K562 (cell line): Measurements from ENCODE around the gene BCL11A. TPM values are rescaled to one million over a fixed set of nuclear protein-coding genes. Genes with fewer than 3 reads are reported as not detected.

Experiments used
- ATAC-seq: fragments of 200-7000 bp; cut with Tn5 transposase; 3 replicates; pipeline ENCODE4 v1.9.1; 2020; ENCODE audit warnings: moderate library complexity
- BruUV-seq: library from RNA; stranded (reverse); fragments of 400-500 nt; replicated peaks from 2 replicates; lab custom pipeline; 2021; lab: Mats Ljungman, UMichigan
- CTCF ChIA-PET: fragments of 300-600 bp; formaldehyde crosslinking; extraction: SDS; loops from one replicate; lab custom pipeline; 2021; ENCODE audit warnings: low intra/inter-chr PET ratio; lab: Yijun Ruan, JAX
- POLR2A ChIA-PET: fragments of 300-600, 350-650 bp; sonication (Branson Sonifier 250); formaldehyde crosslinking; extraction: SDS; loops from one replicate; lab custom pipeline; 2021; ENCODE audit warnings: antibody characterized with exemption, inconsistent platforms; lab: Yijun Ruan, JAX
- DNase-seq, 4 experiments: peaks; one replicate each; pipeline versions ENCODE4 v3.0.0 to v3.0.0-alpha.2; 2011 to 2018; ENCODE audit warnings: low spot score in 3 of 4, mixed read lengths in 3 of 4; ENCODE audit errors: extremely low read depth in 1 of 4
- FAIRE-seq: peaks from 2 replicates; lab custom pipeline; 2011; peaks lifted over from hg19 to GRCh38; lab: Jason Lieb, UNC
- H2AFZ ChIP-seq: 2 replicates; pipeline ENCODE4 v1.6.0; 2011; ENCODE audit warnings: low read depth, low read length, control low read depth, inconsistent platforms
- H3K27ac ChIP-seq: fragments of 200-600 bp; 3 replicates; pipeline ENCODE4 v1.8.0; 2011; ENCODE audit warnings: low read depth, mild to moderate bottlenecking, control low read depth, inconsistent platforms, low read length, moderate library complexity, mixed read lengths; ENCODE audit errors: extremely low read depth
- H3K27me3 ChIP-seq, 2 experiments: fragments of 300-600 bp in 1 of 2; 2 replicates in 1 of 2; 3 replicates in 1 of 2; pipeline versions ENCODE4 v1.6.0 to v1.8.0; 2011; ENCODE audit warnings: inconsistent platforms in 2 of 2, low read length in 2 of 2, mild to moderate bottlenecking in 1 of 2, mixed read lengths in 1 of 2, moderate library complexity in 1 of 2; ENCODE audit not compliant: control insufficient read depth in 2 of 2, insufficient read depth in 2 of 2
- H3K36me3 ChIP-seq: fragments of 300-600 bp; 3 replicates; pipeline ENCODE4 v1.8.0; 2011; ENCODE audit warnings: mild to moderate bottlenecking, low read length, inconsistent platforms; ENCODE audit not compliant: control insufficient read depth, insufficient read depth
- H3K4me1 ChIP-seq, 2 experiments: fragments of 200-600 bp in 1 of 2; replicated peaks in 1 of 2; 2 replicates in 1 of 2; 3 replicates in 1 of 2; pipeline versions ENCODE4 v1.5.1 to v1.8.0; 2011; ENCODE audit warnings: inconsistent platforms in 2 of 2, low read length in 2 of 2, mild to moderate bottlenecking in 1 of 2, mixed read lengths in 1 of 2, moderate library complexity in 1 of 2; ENCODE audit not compliant: control insufficient read depth in 2 of 2, insufficient read depth in 2 of 2
- H3K4me2 ChIP-seq: 2 replicates; pipeline ENCODE4 v1.6.1; 2011; ENCODE audit warnings: low read length, control low read depth, inconsistent platforms, mixed read lengths; ENCODE audit not compliant: insufficient read depth
- H3K4me3 ChIP-seq: fragments of 200-600 bp; sonication (generic), shearing (Covaris generic); 2 replicates; pipeline ENCODE4 v1.5.1; 2016; ENCODE audit warnings: control low read depth, inconsistent platforms
- H3K79me2 ChIP-seq: fragments of 200-600 bp; 3 replicates; pipeline ENCODE4 v1.8.0; 2011; ENCODE audit warnings: low read length, inconsistent platforms; ENCODE audit not compliant: control insufficient read depth, insufficient read depth
- H3K9ac ChIP-seq, 2 experiments: 2 replicates each; pipeline versions ENCODE4 v1.6.0 to v1.6.1; 2011; ENCODE audit warnings: low read depth in 2 of 2, low read length in 2 of 2, control low read depth in 1 of 2, inconsistent platforms in 1 of 2, mild to moderate bottlenecking in 1 of 2, mixed read lengths in 1 of 2; ENCODE audit not compliant: insufficient read depth in 1 of 2
- H3K9me1 ChIP-seq: one replicate; pipeline ENCODE4 v1.6.0; 2011; ENCODE audit warnings: inconsistent platforms, mild to moderate bottlenecking, low read length, moderate library complexity; ENCODE audit not compliant: control insufficient read depth, insufficient read depth
- H3K9me3 ChIP-seq: replicated peaks from 2 replicates; pipeline ENCODE4 v1.5.1; 2011; ENCODE audit warnings: low read depth, low read length, inconsistent platforms; ENCODE audit not compliant: control insufficient read depth, insufficient read depth
- H4K20me1 ChIP-seq: replicated peaks from 2 replicates; pipeline ENCODE4 v1.6.1; 2011; ENCODE audit warnings: low read length, inconsistent platforms, mixed read lengths; ENCODE audit not compliant: control insufficient read depth, insufficient read depth
- ATF1 ChIP-seq, 2 experiments: fragments of 450-650 bp in 1 of 2; IDR thresholded peaks; 2 replicates each; pipeline ENCODE4 v1.6.1; 2016; ENCODE audit warnings: missing compliant biosample characterization in 1 of 2, missing genetic modification characterization in 1 of 2
- CHD2 ChIP-seq: IDR thresholded peaks from 2 replicates; pipeline ENCODE4 v1.6.1; 2011; ENCODE audit warnings: low read depth, low read length
- ESRRB ChIP-seq: fragments of 250-450 bp; sonication (Bioruptor Pico); IDR thresholded peaks from 2 replicates; pipeline ENCODE4 v1.5.0; 2020; ENCODE audit warnings: mild to moderate bottlenecking, moderate library complexity, borderline replicate concordance
- SPI1 ChIP-seq: IDR thresholded peaks from 2 replicates; pipeline ENCODE4 v1.6.1; 2011; ENCODE audit warnings: low read depth, low read length, control low read depth, borderline replicate concordance
- ZNF668 ChIP-seq: fragments of 250-450 bp; sonication (Bioruptor Pico); IDR thresholded peaks from 2 replicates; pipeline ENCODE4 v1.8.0; 2022; ENCODE audit warnings: mild to moderate bottlenecking, inconsistent platforms
- WGBS: fragments of 100-300 bp; shearing (Covaris generic); methylation state at CpG from one replicate; pipeline ENCODE4 v1.1.6; 2016; ENCODE audit warnings: low coverage, mixed read lengths; ENCODE audit not compliant: insufficient coverage; ENCODE audit errors: missing lambda C conversion rate; 5-methylcytosine and 5-hydroxymethylcytosine counted together
- in situ Hi-C: fragments of 300-500 bp; cut with MboI; formaldehyde crosslinking; loops from 4 replicates; pipeline ENCODE4 v1.15.0; 2018; ENCODE audit warnings: inconsistent platforms, mixed read lengths
- intact Hi-C: fragments of 100-400 bp; cut with micrococcal nuclease; formaldehyde crosslinking; loops from 2 replicates; pipeline ENCODE4 v1.14.2; 2022
- polyA plus RNA-seq, 8 experiments: library from polyadenylated mRNA; depleted of rRNA in 4 of 8; stranded (reverse) in 5 of 8; unstranded in 3 of 8; fragments of >200 nt; fragmentation: Nextera tagmentation in 2 of 8; fragmentation: Illumina TruSeq in 1 of 8; extraction: Ambion mirVana in 2 of 8; extraction: Trizol in 1 of 8; gene quantifications; 2 replicates each; pipeline versions ENCODE4 v1.2.1 to v1.2.3, GENCODE V29; 2011 to 2014; ENCODE audit warnings: inconsistent platforms in 1 of 8, missing spikeins in 1 of 8
- total RNA-seq, 7 experiments: library from RNA; depleted of rRNA in 6 of 7; stranded (reverse); fragments of >200 nt in 6 of 7; fragmentation: Illumina TruSeq in 2 of 7; extraction: Trizol in 2 of 7; gene quantifications; 2 replicates each; pipeline versions ENCODE4 v1.2.1 to v1.2.3, GENCODE V29; 2011 to 2021; ENCODE audit warnings: low replicate concordance in 1 of 7
- TF ChIP-seq, protein P1 (sequence below): sonication (generic); formaldehyde crosslinking; IDR thresholded peaks from 2 replicates; pipeline ENCODE4 v1.8.1; 2023; ENCODE audit warnings: mild to moderate bottlenecking, missing genetic modification reagents
- TF ChIP-seq, protein P2 (sequence below), 3 experiments: IDR thresholded peaks in 2 of 3; conservative IDR thresholded peaks in 1 of 3; 2 replicates each; pipeline ENCODE4 v1.5.1; 2011 to 2012; ENCODE audit warnings: low read length in 3 of 3, mild to moderate bottlenecking in 3 of 3, control low read depth in 2 of 3, improper control_type of control experiment in 1 of 3, inconsistent platforms in 1 of 3, low read depth in 1 of 3, mixed read lengths in 1 of 3, moderate library complexity in 1 of 3; ENCODE audit not compliant: insufficient read depth in 2 of 3
- TF ChIP-seq, protein P3 (sequence below): fragments of 450-650 bp; IDR thresholded peaks from 2 replicates; pipeline ENCODE4 v1.6.1; 2016; ENCODE audit warnings: missing biosample characterization, missing genetic modification characterization

BCL11A gene
- total and polyA plus RNA-seq, 9 of the 15 experiments (the other 6 are each of a cell fraction or from before 2014, with no cell fraction given): 0.13 TPM; not detected in 8

DNA sequence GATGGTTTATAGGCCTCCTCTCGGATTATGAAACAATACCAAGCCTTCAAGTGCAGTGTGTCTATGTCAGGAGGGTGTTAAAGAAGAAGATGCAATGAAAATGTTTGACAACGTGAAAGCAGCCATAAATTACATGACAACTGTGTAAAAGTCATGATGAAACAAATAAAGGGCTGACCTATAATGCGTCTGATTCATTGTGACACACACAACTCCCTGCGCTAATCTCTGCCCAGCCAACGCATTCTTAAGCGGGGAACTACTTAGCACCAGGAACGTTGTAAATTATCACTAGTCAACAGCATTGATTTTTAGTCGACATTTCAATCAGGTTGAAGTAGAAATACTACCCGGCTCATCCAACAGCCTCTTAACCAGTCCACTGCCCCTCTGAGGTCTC is 26.8 kb downstream of the BCL11A start (continued):
- TF ChIP-seq, protein P1, sequence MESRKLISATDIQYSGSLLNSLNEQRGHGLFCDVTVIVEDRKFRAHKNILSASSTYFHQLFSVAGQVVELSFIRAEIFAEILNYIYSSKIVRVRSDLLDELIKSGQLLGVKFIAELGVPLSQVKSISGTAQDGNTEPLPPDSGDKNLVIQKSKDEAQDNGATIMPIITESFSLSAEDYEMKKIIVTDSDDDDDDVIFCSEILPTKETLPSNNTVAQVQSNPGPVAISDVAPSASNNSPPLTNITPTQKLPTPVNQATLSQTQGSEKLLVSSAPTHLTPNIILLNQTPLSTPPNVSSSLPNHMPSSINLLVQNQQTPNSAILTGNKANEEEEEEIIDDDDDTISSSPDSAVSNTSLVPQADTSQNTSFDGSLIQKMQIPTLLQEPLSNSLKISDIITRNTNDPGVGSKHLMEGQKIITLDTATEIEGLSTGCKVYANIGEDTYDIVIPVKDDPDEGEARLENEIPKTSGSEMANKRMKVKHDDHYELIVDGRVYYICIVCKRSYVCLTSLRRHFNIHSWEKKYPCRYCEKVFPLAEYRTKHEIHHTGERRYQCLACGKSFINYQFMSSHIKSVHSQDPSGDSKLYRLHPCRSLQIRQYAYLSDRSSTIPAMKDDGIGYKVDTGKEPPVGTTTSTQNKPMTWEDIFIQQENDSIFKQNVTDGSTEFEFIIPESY (CRISPR knock-in tag): no peak
- TF ChIP-seq ZNF668 (CRISPR knock-in tag) (no peak), CHD2 (no peak), ESRRB (no peak), ATF1 (CRISPR knock-in tag; IDR thresholded peaks at IDR 0.05) (no peak), ATF1 (tag; IDR thresholded peaks at IDR 0.05) (no peak), SPI1 (no peak)
- TF ChIP-seq, protein P2, sequence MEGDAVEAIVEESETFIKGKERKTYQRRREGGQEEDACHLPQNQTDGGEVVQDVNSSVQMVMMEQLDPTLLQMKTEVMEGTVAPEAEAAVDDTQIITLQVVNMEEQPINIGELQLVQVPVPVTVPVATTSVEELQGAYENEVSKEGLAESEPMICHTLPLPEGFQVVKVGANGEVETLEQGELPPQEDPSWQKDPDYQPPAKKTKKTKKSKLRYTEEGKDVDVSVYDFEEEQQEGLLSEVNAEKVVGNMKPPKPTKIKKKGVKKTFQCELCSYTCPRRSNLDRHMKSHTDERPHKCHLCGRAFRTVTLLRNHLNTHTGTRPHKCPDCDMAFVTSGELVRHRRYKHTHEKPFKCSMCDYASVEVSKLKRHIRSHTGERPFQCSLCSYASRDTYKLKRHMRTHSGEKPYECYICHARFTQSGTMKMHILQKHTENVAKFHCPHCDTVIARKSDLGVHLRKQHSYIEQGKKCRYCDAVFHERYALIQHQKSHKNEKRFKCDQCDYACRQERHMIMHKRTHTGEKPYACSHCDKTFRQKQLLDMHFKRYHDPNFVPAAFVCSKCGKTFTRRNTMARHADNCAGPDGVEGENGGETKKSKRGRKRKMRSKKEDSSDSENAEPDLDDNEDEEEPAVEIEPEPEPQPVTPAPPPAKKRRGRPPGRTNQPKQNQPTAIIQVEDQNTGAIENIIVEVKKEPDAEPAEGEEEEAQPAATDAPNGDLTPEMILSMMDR (IDR thresholded peaks at IDR 0.05 in 2 of 3, conservative IDR thresholded peaks at IDR 0.05 in 1 of 3; ENCODE audit: insufficient read depth in 2 of 3, low read depth in 1 of 3, low read length in 3 of 3): no peak
- TF ChIP-seq, all 486 proteins: peak for 0

GRCh38 chr2:60525899-60526298 is 27.6 kb downstream of the BCL11A start:
- no peak for DNase-seq
- ATAC-seq: no peak
- Histone ChIP-seq H2AFZ (no peak overlapping the region), H3K79me2 (no peaks in the 10 kb centered on the region), H3K4me2 (no peak overlapping the region), H3K9me3 (no peaks in the 10 kb centered on the region), H4K20me1 (no peaks in the 10 kb centered on the region), H3K9ac (no peak overlapping the region), H3K36me3 (no peaks in the 10 kb centered on the region), H3K9me1 (no peaks in the 10 kb centered on the region), H3K27ac (no peak overlapping the region), H3K4me3 (no peak overlapping the region), H3K27me3 (peaks cover 3 to 40% of the 10 kb centered on the region in 2 experiments; a peak in 3 of 5 replicates), H3K4me1 (no peaks in the 10 kb centered on the region)
- ChIA-PET POLR2A (no interaction called here), CTCF (no interaction called here)
- no peak for FAIRE-seq
- intact Hi-C loops: no loop called here
- no TSS peak for BruUV-seq
- TF ChIP-seq, protein P3, sequence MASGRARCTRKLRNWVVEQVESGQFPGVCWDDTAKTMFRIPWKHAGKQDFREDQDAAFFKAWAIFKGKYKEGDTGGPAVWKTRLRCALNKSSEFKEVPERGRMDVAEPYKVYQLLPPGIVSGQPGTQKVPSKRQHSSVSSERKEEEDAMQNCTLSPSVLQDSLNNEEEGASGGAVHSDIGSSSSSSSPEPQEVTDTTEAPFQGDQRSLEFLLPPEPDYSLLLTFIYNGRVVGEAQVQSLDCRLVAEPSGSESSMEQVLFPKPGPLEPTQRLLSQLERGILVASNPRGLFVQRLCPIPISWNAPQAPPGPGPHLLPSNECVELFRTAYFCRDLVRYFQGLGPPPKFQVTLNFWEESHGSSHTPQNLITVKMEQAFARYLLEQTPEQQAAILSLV (tag): no peak
- 0% methylated on average over 1 of the region's 1 CpG for WGBS
- in situ Hi-C loops: no loop called here
